Adipocyte (in vitro differentiated cells): ENCODE measurements around the gene CTDSPL.

Experiments
- DNase-seq: peaks from one replicate; pipeline ENCODE4 v3.0.0-alpha.2; 2015; ENCODE audit warnings: low read depth
- H3K27me3 ChIP-seq: replicated peaks from 2 replicates; pipeline ENCODE4 v1.7.0; 2013; ENCODE audit warnings: mild to moderate bottlenecking, low read length, moderate library complexity; ENCODE audit not compliant: control insufficient read depth, insufficient read depth
- H3K36me3 ChIP-seq: 2 replicates; pipeline ENCODE4 v1.7.0; 2013; ENCODE audit warnings: low read length, mild to moderate bottlenecking, moderate library complexity; ENCODE audit not compliant: control insufficient read depth, insufficient read depth, severe bottlenecking
- H3K4me1 ChIP-seq: 2 replicates; pipeline ENCODE4 v1.7.0; 2013; ENCODE audit warnings: mild to moderate bottlenecking, low read length, moderate library complexity; ENCODE audit not compliant: control insufficient read depth, insufficient read depth
- H3K4me3 ChIP-seq: 2 replicates; pipeline ENCODE4 v1.7.0; 2013; ENCODE audit warnings: mild to moderate bottlenecking, low read length, moderate library complexity
- H3K9ac ChIP-seq: 2 replicates; pipeline ENCODE4 v1.7.0; 2013; ENCODE audit warnings: mild to moderate bottlenecking, low read length, moderate library complexity
- H3K9me3 ChIP-seq: 2 replicates; pipeline ENCODE4 v1.7.0; 2013; ENCODE audit warnings: mild to moderate bottlenecking, low read length, moderate library complexity; ENCODE audit not compliant: control insufficient read depth

Gene CTDSPL

GRCh38 chr3:37867144-37867543 lies 5.5 kb downstream of the CTDSPL start:
- Histone ChIP-seq H3K4me1 (peaks cover 22% of the 10 kb centered on the region), H3K36me3 (no peaks in the 10 kb centered on the region), H3K4me3 (no peak overlapping the region), H3K27me3 (no peaks in the 10 kb centered on the region), H3K9me3 (peaks cover 4% of the 10 kb centered on the region), H3K9ac (no peak overlapping the region)
- no peak for DNase-seq

GRCh38 chr3:37871858-37872257 lies 10.2 kb downstream of the CTDSPL start:
- no peak overlapping the region for H3K9ac ChIP-seq

GRCh38 chr3:37872413-37873160 lies 10.9 kb downstream of the CTDSPL start:
- H3K27me3 ChIP-seq = no peaks in the 10 kb centered on the region
- no peak overlapping the region for H3K4me3 ChIP-seq
- DNase-seq = no peak
- H3K4me1 ChIP-seq = no peaks in the 10 kb centered on the region
- H3K36me3 ChIP-seq = no peaks in the 10 kb centered on the region
- no peak overlapping the region for H3K9ac ChIP-seq
- H3K9me3 ChIP-seq = no peaks in the 10 kb centered on the region

More at GRCh38 chr3:37871858-37872257, 10.2 kb downstream of the CTDSPL start:
- no peak for DNase-seq
- Histone ChIP-seq H3K4me1 (no peaks in the 10 kb centered on the region), H3K27me3 (no peaks in the 10 kb centered on the region), H3K9me3 (peaks cover 4% of the 10 kb centered on the region), H3K36me3 (no peaks in the 10 kb centered on the region), H3K4me3 (no peak overlapping the region)

GRCh38 chr3:37876279-37876678 lies 14.6 kb downstream of the CTDSPL start:
- H3K4me1 ChIP-seq = no peaks in the 10 kb centered on the region
- no peak for DNase-seq
- no peaks in the 10 kb centered on the region for H3K36me3 ChIP-seq
- no peaks in the 10 kb centered on the region for H3K9me3 ChIP-seq
- no peaks in the 10 kb centered on the region for H3K27me3 ChIP-seq
- no peak overlapping the region for H3K9ac ChIP-seq
- no peak overlapping the region for H3K4me3 ChIP-seq

- H3K4me1 ChIP-seq = no peaks in the 10 kb centered on the region
- no peaks in the 10 kb centered on the region for H3K36me3 ChIP-seq
- no peak overlapping the region for H3K4me3 ChIP-seq
- H3K27me3 ChIP-seq = no peaks in the 10 kb centered on the region
- DNase-seq = no peak
- no peak overlapping the region for H3K9ac ChIP-seq
- no peaks in the 10 kb centered on the region for H3K9me3 ChIP-seq
Observed at GRCh38 chr3:37882711-37883110, 21.0 kb downstream of the CTDSPL start.

- Histone ChIP-seq H3K9ac (no peak overlapping the region), H3K4me3 (no peak overlapping the region), H3K4me1 (no peaks in the 10 kb centered on the region), H3K27me3 (no peaks in the 10 kb centered on the region), H3K9me3 (no peaks in the 10 kb centered on the region), H3K36me3 (no peaks in the 10 kb centered on the region)
- no peak for DNase-seq
Observed at GRCh38 chr3:37885814-37886213, 24.1 kb downstream of the CTDSPL start.

- Histone ChIP-seq H3K4me3 (no peak overlapping the region), H3K9ac (no peak overlapping the region), H3K9me3 (no peaks in the 10 kb centered on the region), H3K4me1 (no peaks in the 10 kb centered on the region), H3K36me3 (no peaks in the 10 kb centered on the region), H3K27me3 (no peaks in the 10 kb centered on the region)
- DNase-seq = no peak
Observed at GRCh38 chr3:37886395-37886794, 24.7 kb downstream of the CTDSPL start.

GRCh38 chr3:37887062-37887461 lies 25.4 kb downstream of the CTDSPL start:
- H3K4me1 ChIP-seq = no peaks in the 10 kb centered on the region
- no peak for DNase-seq
- no peaks in the 10 kb centered on the region for H3K36me3 ChIP-seq
- no peaks in the 10 kb centered on the region for H3K27me3 ChIP-seq
- no peak overlapping the region for H3K4me3 ChIP-seq
- H3K9ac ChIP-seq = no peak overlapping the region
- H3K9me3 ChIP-seq = no peaks in the 10 kb centered on the region

GRCh38 chr3:37887824-37888223 lies 26.1 kb downstream of the CTDSPL start:
- no peak for DNase-seq
- H3K27me3 ChIP-seq = no peaks in the 10 kb centered on the region
- no peaks in the 10 kb centered on the region for H3K36me3 ChIP-seq
- no peaks in the 10 kb centered on the region for H3K9me3 ChIP-seq
- peaks cover 5% of the 10 kb centered on the region for H3K4me1 ChIP-seq
- no peak overlapping the region for H3K4me3 ChIP-seq
- no peak overlapping the region for H3K9ac ChIP-seq

- no peak for DNase-seq
- Histone ChIP-seq H3K4me1 (peaks cover 11% of the 10 kb centered on the region), H3K9me3 (no peaks in the 10 kb centered on the region), H3K27me3 (no peaks in the 10 kb centered on the region), H3K4me3 (no peak overlapping the region), H3K36me3 (no peaks in the 10 kb centered on the region), H3K9ac (no peak overlapping the region)
Observed at GRCh38 chr3:37888421-37888820, 26.7 kb downstream of the CTDSPL start.

- DNase-seq = no peak
- Histone ChIP-seq H3K4me3 (no peak overlapping the region), H3K4me1 (peaks cover 13% of the 10 kb centered on the region), H3K9me3 (no peaks in the 10 kb centered on the region), H3K36me3 (no peaks in the 10 kb centered on the region), H3K9ac (no peak overlapping the region), H3K27me3 (no peaks in the 10 kb centered on the region)
Observed at GRCh38 chr3:37890522-37890921, 28.8 kb downstream of the CTDSPL start.

- no peak overlapping the region for H3K9ac ChIP-seq
- DNase-seq = no peak
- H3K9me3 ChIP-seq = no peaks in the 10 kb centered on the region
- no peaks in the 10 kb centered on the region for H3K36me3 ChIP-seq
- H3K4me3 ChIP-seq = no peak overlapping the region
- peaks cover 13% of the 10 kb centered on the region for H3K4me1 ChIP-seq
- H3K27me3 ChIP-seq = no peaks in the 10 kb centered on the region
Observed at GRCh38 chr3:37891227-37891626, 29.5 kb downstream of the CTDSPL start.
